22Rv1 (cell line): ENCODE data around the gene ALG12.

Experiments used
- H3K27ac ChIP-seq: fragments of 450-650 bp; 2 replicates; pipeline ENCODE4 v1.5.1; 2017
- CTCF ChIP-seq: fragments of 450-650 bp; IDR thresholded peaks from 2 replicates; pipeline ENCODE4 v1.5.1; 2017; ENCODE audit warnings: mild to moderate bottlenecking
- ZFX ChIP-seq: fragments of 450-650 bp; IDR thresholded peaks from 2 replicates; pipeline ENCODE4 v1.6.1; 2017; ENCODE audit warnings: antibody characterized with exemption, borderline replicate concordance

ALG12 gene

GRCh38 chr22:49917974-49918910 lies at the start of gene ALG12, which contains the start of gene CRELD2:
TSS of gene ALG12 (minus strand) at chr22:49918438. CDS start at chr22:49913765, 4,673 bp downstream.
TSS of gene CRELD2 (plus strand) at chr22:49918634. CDS start at chr22:49918770, 136 bp downstream.
- TF ChIP-seq ZFX (no peak), CTCF (no peak)
- H3K27ac ChIP-seq, result peak within 1 kb of the TSS; percentile 95

DNA sequence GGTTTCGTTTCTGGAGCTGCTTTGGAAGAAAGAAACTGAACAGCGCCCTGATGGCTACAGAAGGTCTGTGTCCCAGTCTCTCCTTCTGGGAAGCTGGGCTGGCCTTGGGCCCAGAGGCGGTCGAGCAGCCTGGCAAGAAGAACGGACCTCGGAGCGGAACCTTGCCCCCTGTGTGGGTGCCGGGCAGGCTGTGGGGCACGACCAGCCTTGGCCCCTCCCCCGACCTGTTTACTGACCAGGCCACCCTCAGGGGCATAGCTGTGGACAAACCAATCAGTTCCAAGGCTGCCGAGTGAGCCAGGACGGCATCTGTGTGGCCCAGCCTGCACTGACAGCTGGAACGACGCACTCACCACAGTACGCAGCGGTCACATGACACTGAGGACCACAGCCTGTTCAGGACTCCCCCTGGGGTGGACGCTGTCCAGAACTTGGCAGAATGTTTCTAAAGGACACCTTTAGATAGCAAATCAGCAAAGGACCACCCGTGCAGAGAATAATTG lies 49.5 kb upstream of the ALG12 start:
- peak overlapping the region; percentile 98 for H3K27ac ChIP-seq
- no peak for TF ChIP-seq CTCF
- TF ChIP-seq ZFX, result no peak

GRCh38 chr22:49966774-49967705 lies 48.8 kb upstream of the ALG12 start:
- TF ChIP-seq CTCF, result no peak
- no peak for TF ChIP-seq ZFX
- peak overlapping the region; percentile 98 for H3K27ac ChIP-seq

- H3K27ac ChIP-seq, result peak overlapping the region; percentile 98
- TF ChIP-seq CTCF (no peak), ZFX (no peak)
Measured at GRCh38 chr22:49966041-49966773, 48.0 kb upstream of the ALG12 start.

DNA sequence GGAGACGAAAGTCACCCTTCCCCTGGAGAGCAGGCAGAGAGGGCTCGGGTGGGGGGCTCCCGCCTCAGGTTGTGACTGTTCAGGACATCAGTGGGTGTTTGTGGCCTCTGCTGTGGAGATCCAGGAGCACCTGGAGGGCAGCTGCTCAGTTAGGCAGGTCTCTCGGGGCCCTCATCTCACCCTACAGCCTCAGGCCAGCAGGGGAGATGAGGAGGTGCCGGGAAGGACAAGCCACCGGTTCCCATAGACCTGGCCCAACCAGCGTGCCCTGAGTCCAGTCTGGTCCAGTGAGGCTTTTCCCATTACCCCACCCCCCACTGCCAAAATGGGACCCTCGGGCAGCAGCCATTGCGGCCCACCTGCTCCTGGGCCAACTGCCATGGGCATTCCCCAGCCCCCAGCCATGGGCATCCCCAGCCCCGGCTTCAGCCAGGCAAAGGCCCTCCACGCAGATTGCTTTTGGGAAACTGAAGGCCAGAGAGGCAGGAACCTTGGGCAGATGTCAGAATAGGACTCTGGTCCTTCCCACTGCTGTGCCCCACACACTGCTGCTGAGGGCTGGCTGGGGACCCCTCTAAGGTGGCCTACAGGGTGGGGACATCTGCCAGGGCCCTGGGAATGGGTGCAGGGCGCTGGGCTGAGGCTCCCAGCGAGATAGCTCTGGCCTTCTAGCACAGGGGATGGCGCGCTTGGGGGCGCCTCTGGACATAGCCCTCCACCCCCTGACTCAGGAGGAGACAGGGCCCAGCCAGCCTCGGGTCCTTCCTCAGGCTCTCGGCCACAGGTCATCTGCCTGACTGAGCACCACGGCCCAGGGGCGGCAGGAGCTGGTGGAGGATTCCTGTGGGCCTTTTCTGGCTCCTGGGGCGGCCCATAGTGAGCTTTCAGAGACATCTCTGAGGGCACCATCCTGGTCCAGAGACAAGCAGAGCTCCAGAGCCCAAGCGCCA lies 47.1 kb upstream of the ALG12 start:
- peak overlapping the region; percentile 98 for H3K27ac ChIP-seq
- TF ChIP-seq CTCF (no peak), ZFX (no peak)
